Measurements from ENCODE around the gene IFITM2.

DNA sequence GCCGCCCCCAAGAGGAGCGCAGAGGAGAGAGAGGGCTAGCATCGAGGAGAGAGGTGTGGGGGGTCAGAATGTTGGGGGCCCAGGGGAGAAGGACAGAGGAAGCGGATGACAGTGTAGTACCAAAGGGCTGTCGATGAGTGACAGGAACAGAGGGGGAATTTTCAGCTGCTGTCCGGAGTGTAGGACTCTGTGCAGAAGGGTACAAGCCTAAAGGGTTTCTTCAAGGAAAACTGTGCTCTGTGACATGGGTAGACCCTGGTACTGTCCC lies 34.8 kb upstream of the IFITM2 start:
- no peak for TF ChIP-seq POLR2AphosphoS5 (IDR thresholded peaks at IDR 0.05; ENCODE audit: low read depth, low read length)
- no peak for TF ChIP-seq POLR2A (IDR thresholded peaks at IDR 0.05; ENCODE audit: low read depth, low read length)

Data from GM12891 (cell line).